HEK293T (cell line): ENCODE data around the gene OGFOD2.
A peak's percentile ranks its signal among the peaks of the same experiment; 100 is the strongest.

Source experiments
- CTCF ChIA-PET: fragments of 350-600 bp; formaldehyde crosslinking; extraction: SDS; loops from one replicate; lab custom pipeline; 2021; ENCODE audit warnings: antibody characterized with exemption, inconsistent platforms; lab: Yijun Ruan, JAX
- POLR2A ChIA-PET: fragments of 350-600 bp; formaldehyde crosslinking; extraction: SDS; loops from one replicate; lab custom pipeline; 2020; ENCODE audit warnings: antibody characterized with exemption, inconsistent platforms; lab: Yijun Ruan, JAX
- DNase-seq: peaks from one replicate; pipeline ENCODE4 v3.0.0; 2012; ENCODE audit warnings: mixed read lengths; ENCODE audit errors: extremely low spot score
- ARNT ChIP-seq: fragments of 450-650 bp; IDR thresholded peaks from 2 replicates; pipeline ENCODE4 v1.6.1; 2017; ENCODE audit warnings: mild to moderate bottlenecking
- BHLHE40 ChIP-seq: fragments of 450-650 bp; IDR thresholded peaks from 2 replicates; pipeline ENCODE4 v1.6.1; 2016; ENCODE audit warnings: mild to moderate bottlenecking, moderate library complexity, borderline replicate concordance
- CTBP1 ChIP-seq: fragments of 450-650 bp; IDR thresholded peaks from 2 replicates; pipeline ENCODE4 v1.6.1; 2016; ENCODE audit warnings: borderline replicate concordance
- ELF4 ChIP-seq: fragments of 450-650 bp; IDR thresholded peaks from 2 replicates; pipeline ENCODE4 v1.6.1; 2017; ENCODE audit warnings: antibody characterized with exemption
- FOXA1 ChIP-seq: fragments of 450-650 bp; IDR thresholded peaks from 2 replicates; pipeline ENCODE4 v1.6.1; 2016; ENCODE audit warnings: mild to moderate bottlenecking
- FOXK2 ChIP-seq: fragments of 450-650 bp; IDR thresholded peaks from 2 replicates; pipeline ENCODE4 v1.6.1; 2016; ENCODE audit warnings: mild to moderate bottlenecking
- FOXM1 ChIP-seq: fragments of 450-650 bp; IDR thresholded peaks from 2 replicates; pipeline ENCODE4 v1.6.1; 2017; ENCODE audit warnings: mild to moderate bottlenecking, borderline replicate concordance
- HDGF ChIP-seq: fragments of 450-650 bp; IDR thresholded peaks from 2 replicates; pipeline ENCODE4 v1.6.1; 2017; ENCODE audit warnings: antibody characterized with exemption, borderline replicate concordance
- L3MBTL2 ChIP-seq: fragments of 450-650 bp; conservative IDR thresholded peaks from 2 replicates; pipeline ENCODE4 v1.6.1; 2016; ENCODE audit warnings: mild to moderate bottlenecking
- LEF1 ChIP-seq: fragments of 450-650 bp; IDR thresholded peaks from 2 replicates; pipeline ENCODE4 v1.6.1; 2017; ENCODE audit warnings: mild to moderate bottlenecking, borderline replicate concordance
- NFRKB ChIP-seq: fragments of 450-650 bp; IDR thresholded peaks from 2 replicates; pipeline ENCODE4 v1.6.1; 2016; ENCODE audit warnings: mild to moderate bottlenecking, moderate library complexity
- SP1 ChIP-seq: fragments of 450-650 bp; IDR thresholded peaks from 2 replicates; pipeline ENCODE4 v1.6.1; 2017
- SUZ12 ChIP-seq: fragments of 450-650 bp; IDR thresholded peaks from 2 replicates; pipeline ENCODE4 v1.6.1; 2016; ENCODE audit warnings: mild to moderate bottlenecking
- TARDBP ChIP-seq: fragments of 450-650 bp; IDR thresholded peaks from 2 replicates; pipeline ENCODE4 v1.6.1; 2016
- ZNF384 ChIP-seq: fragments of 450-650 bp; IDR thresholded peaks from 2 replicates; pipeline ENCODE4 v1.6.1; 2016
- TF ChIP-seq, protein P1 (sequence below): fragments of 450-650 bp; IDR thresholded peaks from 2 replicates; pipeline ENCODE4 v1.6.1; 2016

OGFOD2 gene

DNA sequence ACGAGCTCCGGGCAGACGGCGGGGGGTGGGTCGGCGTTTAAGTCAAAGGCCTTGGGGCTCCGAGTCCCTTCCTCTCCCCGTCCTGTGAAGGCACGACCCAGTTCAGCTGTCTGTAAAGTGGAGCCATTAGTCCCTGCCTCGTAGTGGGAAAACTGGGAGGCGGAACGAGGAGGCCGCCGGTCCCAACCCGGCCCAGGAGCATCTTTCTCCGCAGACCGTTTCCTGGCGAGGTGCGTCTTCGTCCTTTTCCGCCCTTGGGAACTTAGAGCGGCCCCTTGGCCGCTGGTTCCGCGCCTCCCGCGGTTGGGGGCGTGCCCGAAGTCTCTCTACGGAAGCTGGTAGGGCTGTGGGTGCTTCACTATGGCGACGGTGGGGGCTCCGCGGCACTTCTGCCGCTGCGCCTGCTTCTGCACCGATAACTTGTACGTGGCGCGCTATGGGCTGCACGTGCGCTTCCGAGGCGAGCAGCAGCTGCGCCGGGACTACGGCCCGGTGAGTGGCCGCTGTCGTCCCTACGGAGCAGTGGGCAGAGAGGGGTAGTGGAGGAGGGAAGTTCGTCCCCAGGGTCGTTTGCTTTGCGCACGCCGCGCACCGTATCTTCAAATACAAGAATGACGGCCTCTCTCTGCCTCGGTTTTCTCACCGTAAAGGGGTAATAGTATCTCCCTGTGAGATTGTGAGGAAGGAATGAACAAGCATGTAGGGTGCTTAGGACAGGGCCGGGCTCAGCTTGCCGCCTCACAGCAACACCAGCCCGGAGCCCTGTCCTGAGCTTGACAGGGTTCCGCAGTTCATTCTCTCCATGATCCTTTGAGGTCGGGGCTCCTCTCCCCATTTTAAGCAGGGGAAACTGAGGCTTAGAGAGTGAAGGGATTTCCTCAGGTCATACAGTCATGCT lies at the start of gene OGFOD2:
OGFOD2 (plus strand) TSS at position 353 of the 898 bp plus-strand sequence; CDS start at position 361, 8 bp downstream.
- ChIA-PET CTCF (no interaction called here), POLR2A (interaction anchor here (0.9 to 2.5 kb wide), 7 partner anchors 9 to 257 kb away, joined by 3 to 11 read pairs (median 4); partner anchors contain the start of gene ABCB9)
- TF ChIP-seq L3MBTL2 (peak; percentile 87), ZNF384 (no peak), NFRKB (no peak)
- peak; percentile 85 for DNase-seq

DNA sequence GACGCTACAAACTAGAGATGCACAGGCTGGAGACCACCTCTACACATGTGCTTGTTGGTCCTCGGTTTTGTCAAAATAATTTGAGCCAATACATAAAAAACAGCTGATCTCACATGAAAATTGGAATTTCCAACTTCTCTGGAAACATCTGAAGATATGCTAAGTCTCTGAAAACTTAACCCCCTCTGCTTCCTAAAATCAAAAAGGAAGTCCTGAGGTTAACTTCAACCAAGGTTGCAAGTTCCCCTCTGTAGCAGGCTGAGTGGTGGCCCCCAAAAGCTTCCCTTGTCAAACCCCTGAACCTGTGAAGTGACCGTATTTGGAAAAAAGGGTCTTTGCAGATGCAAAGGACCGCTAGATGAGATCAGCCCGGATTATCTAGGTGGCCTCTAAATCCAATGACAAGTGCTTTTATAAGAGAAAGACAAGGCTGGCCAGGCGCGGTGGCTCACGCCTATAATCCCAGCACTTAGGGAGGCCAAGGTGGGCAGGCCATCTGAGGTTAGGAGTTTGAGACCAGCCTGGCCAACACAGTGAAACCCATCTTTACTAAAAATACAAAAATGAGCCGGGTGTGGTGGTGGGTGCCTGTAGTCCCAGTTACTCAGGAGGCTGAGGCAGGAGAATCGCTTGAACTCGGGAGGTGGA lies 47.2 kb upstream of the OGFOD2 start:
- POLR2A ChIA-PET, result no interaction called here
- CTCF ChIA-PET, result no interaction called here
- no peak for TF ChIP-seq L3MBTL2
- no peak for TF ChIP-seq CTBP1
- no peak for TF ChIP-seq SP1
- TF ChIP-seq, protein P1, sequence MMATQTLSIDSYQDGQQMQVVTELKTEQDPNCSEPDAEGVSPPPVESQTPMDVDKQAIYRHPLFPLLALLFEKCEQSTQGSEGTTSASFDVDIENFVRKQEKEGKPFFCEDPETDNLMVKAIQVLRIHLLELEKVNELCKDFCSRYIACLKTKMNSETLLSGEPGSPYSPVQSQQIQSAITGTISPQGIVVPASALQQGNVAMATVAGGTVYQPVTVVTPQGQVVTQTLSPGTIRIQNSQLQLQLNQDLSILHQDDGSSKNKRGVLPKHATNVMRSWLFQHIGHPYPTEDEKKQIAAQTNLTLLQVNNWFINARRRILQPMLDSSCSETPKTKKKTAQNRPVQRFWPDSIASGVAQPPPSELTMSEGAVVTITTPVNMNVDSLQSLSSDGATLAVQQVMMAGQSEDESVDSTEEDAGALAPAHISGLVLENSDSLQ, result no peak
- TF ChIP-seq HDGF, result no peak
- TF ChIP-seq ARNT, result no peak
- TF ChIP-seq NFRKB, result no peak
- TF ChIP-seq ZNF384, result no peak
- no peak for TF ChIP-seq BHLHE40
- TF ChIP-seq SUZ12, result no peak
- no peak for TF ChIP-seq TARDBP
- TF ChIP-seq LEF1, result no peak
- no peak for TF ChIP-seq FOXM1
- TF ChIP-seq ELF4, result no peak
- no peak for TF ChIP-seq FOXA1
- no peak for DNase-seq

DNA sequence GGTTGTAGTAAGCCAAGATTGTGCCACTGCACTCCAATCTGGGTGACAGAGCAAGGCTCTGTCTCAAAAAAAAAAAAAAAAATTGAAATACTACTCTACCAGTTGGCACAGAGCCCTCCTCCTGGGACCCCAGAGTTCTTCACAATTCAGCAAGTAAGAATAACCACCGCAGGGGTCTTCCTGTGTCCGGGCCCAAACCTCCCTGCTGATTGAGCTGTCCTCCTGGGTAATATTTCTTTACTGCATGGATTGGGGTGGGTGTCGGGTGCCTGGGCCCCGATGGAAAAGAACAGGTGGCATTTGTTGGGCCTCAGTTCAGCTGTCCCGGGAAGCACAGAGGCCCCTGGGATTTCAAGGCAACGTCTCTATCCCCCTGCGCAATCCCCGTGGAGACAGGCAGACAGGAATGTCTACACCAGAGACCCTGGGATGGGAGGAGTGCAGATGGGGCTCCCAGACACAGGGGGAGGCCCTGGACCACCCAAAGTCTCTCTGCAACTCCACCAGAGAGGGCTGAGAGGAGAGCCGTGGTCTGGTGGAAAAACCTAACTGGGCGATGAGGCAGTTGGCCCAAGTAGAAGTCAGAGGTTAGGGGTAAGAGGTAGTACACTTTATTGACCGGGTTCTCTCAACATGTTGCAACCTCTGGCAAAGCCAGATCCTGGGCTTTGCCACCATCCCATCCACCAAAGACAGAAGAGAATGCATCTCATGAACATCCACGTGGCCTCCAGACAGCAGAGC lies 46.5 kb upstream of the OGFOD2 start:
- no peak for DNase-seq
- POLR2A ChIA-PET, result no interaction called here
- CTCF ChIA-PET, result no interaction called here
- TF ChIP-seq SUZ12 (no peak), FOXM1 (no peak), CTBP1 (no peak), FOXA1 (no peak), HDGF (no peak), NFRKB (no peak), TARDBP (no peak), L3MBTL2 (no peak), BHLHE40 (no peak), SP1 (no peak), ELF4 (no peak), ZNF384 (no peak), ARNT (no peak), FOXK2 (no peak)
- TF ChIP-seq, protein P1, result no peak

DNA sequence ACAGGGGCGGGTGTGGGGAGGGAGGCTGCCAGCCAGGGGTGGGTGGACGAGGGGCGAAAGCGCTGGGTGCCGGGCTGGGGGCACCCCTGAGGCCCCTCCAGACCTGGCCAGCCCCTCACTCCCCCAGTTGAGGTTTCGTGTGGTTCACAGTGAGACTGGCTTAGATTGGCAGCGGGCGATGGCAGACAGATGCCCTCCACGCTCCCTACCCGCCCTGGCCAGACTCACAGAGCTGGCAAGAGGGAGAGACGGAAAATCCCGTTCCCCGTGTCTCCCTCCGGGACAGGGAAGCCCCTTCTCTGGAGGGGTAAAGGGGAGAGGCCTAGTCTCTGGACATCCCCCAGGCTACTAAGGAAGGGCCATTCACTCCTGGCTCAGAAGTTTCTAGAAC lies 45.9 kb upstream of the OGFOD2 start:
- no peak for TF ChIP-seq HDGF
- TF ChIP-seq BHLHE40, result no peak
- TF ChIP-seq SUZ12, result no peak
- no peak for TF ChIP-seq ELF4
- no peak for TF ChIP-seq CTBP1
- TF ChIP-seq ZNF384, result no peak
- no peak for TF ChIP-seq SP1
- TF ChIP-seq, protein P1, result no peak
- TF ChIP-seq ARNT, result no peak
- no peak for TF ChIP-seq FOXK2
- ChIA-PET POLR2A (no interaction called here), CTCF (no interaction called here)
- no peak for DNase-seq

DNA sequence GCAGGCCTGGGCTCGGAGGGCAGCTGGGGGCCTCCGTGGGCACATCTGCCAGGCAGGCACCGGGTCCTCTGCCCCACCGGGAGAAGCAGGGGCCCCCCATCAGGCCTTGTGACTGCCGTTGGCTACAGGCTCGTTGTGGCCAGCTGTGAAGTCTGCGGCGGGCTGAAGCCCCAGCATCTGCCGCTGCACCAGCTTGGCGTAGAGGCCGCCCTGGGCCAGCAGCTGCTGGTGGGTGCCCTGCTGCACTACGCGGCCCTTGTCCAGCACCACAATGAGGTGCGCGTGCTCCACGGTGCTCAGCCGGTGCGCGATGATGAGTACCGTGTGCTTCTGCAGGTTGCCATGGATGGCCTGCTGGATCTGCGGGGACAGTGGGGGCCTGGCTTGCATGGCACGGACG lies 45.2 kb upstream of the OGFOD2 start:
- no peak for DNase-seq
- no peak for TF ChIP-seq HDGF
- no peak for TF ChIP-seq ARNT
- no peak for TF ChIP-seq LEF1
- no peak for TF ChIP-seq L3MBTL2
- no peak for TF ChIP-seq ELF4
- TF ChIP-seq BHLHE40, result no peak
- TF ChIP-seq ZNF384, result no peak
- TF ChIP-seq FOXM1, result no peak
- TF ChIP-seq SP1, result no peak
- no peak for TF ChIP-seq FOXK2
- TF ChIP-seq CTBP1, result no peak
- POLR2A ChIA-PET, result no interaction called here
- CTCF ChIA-PET, result no interaction called here
